HG03066 (cell line): ENCODE measurements around the gene BRMS1.
"Not testable (repeated sequence)": the region's sequence is repeated elsewhere in the genome, so short reads cannot be mapped to it uniquely, and the experiment has no call there.

ENCODE experiments used
- ATAC-seq: cut with Tn5 transposase; IDR thresholded peaks from one replicate; pipeline ENCODE4 v1.9.1; 2021; ENCODE audit warnings: low read depth; ENCODE audit not compliant: unreplicated experiment

BRMS1 gene

GRCh38 chr11:66326261-66327111 lies 18.4 kb downstream of the BRMS1 start:
- ATAC-seq, result no peak

- ATAC-seq, result no peak
These were observed 19.6 kb downstream of the BRMS1 start for GRCh38 chr11:66325263-66325671.

- no peak for ATAC-seq
These were observed 20.2 kb downstream of the BRMS1 start for GRCh38 chr11:66324664-66325063.

GRCh38 chr11:66323684-66324083 lies 21.2 kb downstream of the BRMS1 start:
- ATAC-seq, result no peak

GRCh38 chr11:66322732-66323427 lies 22.0 kb downstream of the BRMS1 start:
- no peak for ATAC-seq

- no peak for ATAC-seq
These were observed 23.3 kb downstream of the BRMS1 start for GRCh38 chr11:66321606-66322005.

GRCh38 chr11:66320748-66321147 lies 24.2 kb downstream of the BRMS1 start:
- ATAC-seq, result not testable (repeated sequence)

- not testable (repeated sequence) for ATAC-seq
These were observed 24.6 kb downstream of the BRMS1 start for GRCh38 chr11:66320289-66320688.

- ATAC-seq, result no peak
These were observed 26.3 kb downstream of the BRMS1 start for GRCh38 chr11:66318600-66318970.

GRCh38 chr11:66317723-66318599 lies 26.9 kb downstream of the BRMS1 start:
- ATAC-seq, result no peak

- no peak for ATAC-seq
These were observed 27.6 kb downstream of the BRMS1 start for GRCh38 chr11:66317322-66317722.

- no peak for ATAC-seq
These were observed 28.1 kb downstream of the BRMS1 start, which contains the start of gene CD248 for GRCh38 chr11:66316849-66317251. Gene CD248 (minus strand): TSS chr11:66317044. CDS start chr11:66317027, 17 bp downstream.

- ATAC-seq, result no peak
These were observed 28.7 kb downstream of the BRMS1 start for GRCh38 chr11:66315921-66316811.

- ATAC-seq, result no peak
These were observed 29.4 kb downstream of the BRMS1 start for GRCh38 chr11:66315498-66315885.

- no peak for ATAC-seq
These were observed 30.1 kb downstream of the BRMS1 start for GRCh38 chr11:66314561-66315497.

GRCh38 chr11:66314186-66314501 lies 30.8 kb downstream of the BRMS1 start:
- ATAC-seq, result no peak

- ATAC-seq, result no peak
These were observed 31.4 kb downstream of the BRMS1 start for GRCh38 chr11:66313321-66314185.
